Ramos (cell line): ENCODE data around the gene SMO.
"Not testable (repeated sequence)": the region's sequence is repeated elsewhere in the genome, so short reads cannot be mapped to it uniquely, and the experiment has no call there.

Experiments used
- in situ Hi-C: fragments of 300-500 bp; cut with MboI; formaldehyde crosslinking; loops from one replicate; pipeline ENCODE4 v1.14.3; 2022; ENCODE audit warnings: low sequenced_read_pairs; ENCODE audit not compliant: unreplicated experiment

The SMO gene

GRCh38 chr7:129227646-129228578 lies 39.5 kb downstream of the SMO start:
- in situ Hi-C loops: no loop called here

GRCh38 chr7:129228633-129229032 lies 40.2 kb downstream of the SMO start:
- in situ Hi-C loops: no loop called here

GRCh38 chr7:129231666-129232065 lies 43.2 kb downstream of the SMO start:
- in situ Hi-C loops: no loop called here

GRCh38 chr7:129238546-129238945 lies 50.1 kb downstream of the SMO start:
- in situ Hi-C loops: no loop called here

GRCh38 chr7:129240119-129240820 lies 51.8 kb downstream of the SMO start:
- in situ Hi-C loops: no loop called here

GRCh38 chr7:129244220-129244619 lies 55.8 kb downstream of the SMO start:
- in situ Hi-C loops: no loop called here

GRCh38 chr7:129245533-129245932 lies 57.1 kb downstream of the SMO start:
- in situ Hi-C loops: no loop called here

GRCh38 chr7:129247087-129247486 lies 58.7 kb downstream of the SMO start:
- in situ Hi-C loops: no loop called here

GRCh38 chr7:129252128-129252527 lies 63.7 kb downstream of the SMO start:
- in situ Hi-C loops: no loop called here

GRCh38 chr7:129252603-129253002 lies 64.2 kb downstream of the SMO start:
- in situ Hi-C loops: not testable (repeated sequence)

- in situ Hi-C loops: no loop called here
Observed at GRCh38 chr7:129255800-129256199, 67.4 kb downstream of the SMO start.

GRCh38 chr7:129256221-129256620 lies 67.8 kb downstream of the SMO start:
- in situ Hi-C loops: no loop called here

GRCh38 chr7:129257168-129257567 lies 68.7 kb downstream of the SMO start:
- in situ Hi-C loops: no loop called here

GRCh38 chr7:129258649-129259389 lies 70.4 kb downstream of the SMO start:
- in situ Hi-C loops: no loop called here

GRCh38 chr7:129262324-129262723 lies 73.9 kb downstream of the SMO start:
- in situ Hi-C loops: no loop called here
